GM21717 (cell line): ENCODE data around the gene CDR2L.
"Not testable (repeated sequence)": the region's sequence is repeated elsewhere in the genome, so short reads cannot be mapped to it uniquely, and the experiment has no call there.

Experiments used
- ATAC-seq: cut with Tn5 transposase; IDR thresholded peaks from one replicate; pipeline ENCODE4 v1.9.1; 2021; ENCODE audit warnings: mild to moderate bottlenecking, moderate library complexity; ENCODE audit not compliant: unreplicated experiment

Gene CDR2L

DNA sequence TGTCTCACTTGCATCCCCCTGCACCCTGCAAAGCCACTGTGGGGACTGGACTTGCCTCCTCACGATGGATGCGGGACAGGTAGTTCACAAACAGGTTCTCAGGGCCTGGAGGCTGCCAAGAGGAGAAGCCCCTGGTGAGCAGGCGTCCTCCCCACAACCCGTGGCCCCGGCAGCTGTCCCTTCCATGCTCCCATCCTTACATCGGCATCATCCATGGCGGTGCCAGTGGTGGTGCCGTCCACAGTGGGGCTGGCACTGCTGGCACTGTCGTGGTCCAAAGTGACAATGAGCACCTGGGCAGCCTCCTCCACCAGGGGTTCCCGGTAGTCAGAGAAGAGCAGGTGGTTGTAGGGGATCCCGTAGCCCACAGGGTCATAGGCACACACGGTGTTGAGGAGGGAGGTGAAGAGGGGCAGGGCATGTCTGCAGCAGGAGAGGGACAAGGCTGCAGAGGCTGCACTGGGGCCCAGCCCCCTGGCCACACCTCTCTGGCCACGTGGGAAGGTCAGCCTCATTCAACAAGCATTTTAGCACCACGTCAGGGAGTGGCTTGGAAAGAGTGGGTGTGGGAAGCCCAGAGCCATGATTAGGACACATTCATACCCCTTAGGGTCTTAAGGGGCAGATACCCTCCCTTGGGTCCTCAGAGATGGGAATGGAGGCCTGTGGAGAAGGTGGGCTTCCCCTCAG lies 27.5 kb upstream of the CDR2L start:
- no peak for ATAC-seq

DNA sequence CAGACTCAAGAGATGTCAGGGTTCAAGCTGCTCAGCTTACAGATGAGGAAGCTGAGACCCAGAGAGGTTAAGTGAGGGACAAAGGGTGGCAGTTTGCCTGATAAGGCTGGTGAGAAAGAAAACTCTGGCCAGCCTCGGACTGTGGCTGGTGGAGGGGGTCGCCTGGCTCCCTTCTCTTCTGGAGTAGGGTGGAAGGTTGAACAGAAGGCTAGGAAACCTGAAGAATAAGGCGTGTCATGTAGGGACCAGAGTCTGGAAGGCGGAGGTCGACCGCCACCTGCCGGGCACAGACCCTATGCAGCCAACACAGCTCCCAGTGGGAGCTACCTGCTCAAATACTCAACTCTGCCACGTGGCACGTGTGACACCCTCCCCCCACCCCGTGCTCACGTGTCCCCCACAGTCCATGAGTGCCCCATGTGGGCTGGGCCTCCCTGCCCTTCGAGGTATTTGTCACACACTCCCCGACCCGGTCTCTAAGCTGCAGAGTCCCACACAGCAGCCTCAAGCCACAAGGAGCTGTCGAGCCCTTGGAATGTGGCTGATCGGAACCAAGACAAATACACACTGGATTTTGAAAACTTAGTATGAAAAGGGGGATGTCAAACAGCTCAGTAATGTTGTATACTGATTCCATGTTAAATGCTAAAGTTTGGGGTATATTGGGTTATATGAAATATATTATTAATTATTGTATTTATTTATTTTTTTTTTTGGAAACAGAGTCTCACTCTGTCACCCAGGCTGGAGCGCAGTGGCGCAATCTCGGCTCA lies 26.7 kb upstream of the CDR2L start:
- ATAC-seq, result no peak

- ATAC-seq, result no peak
Observed at GRCh38 chr17:74961657-74962350, 25.6 kb upstream of the CDR2L start.

DNA sequence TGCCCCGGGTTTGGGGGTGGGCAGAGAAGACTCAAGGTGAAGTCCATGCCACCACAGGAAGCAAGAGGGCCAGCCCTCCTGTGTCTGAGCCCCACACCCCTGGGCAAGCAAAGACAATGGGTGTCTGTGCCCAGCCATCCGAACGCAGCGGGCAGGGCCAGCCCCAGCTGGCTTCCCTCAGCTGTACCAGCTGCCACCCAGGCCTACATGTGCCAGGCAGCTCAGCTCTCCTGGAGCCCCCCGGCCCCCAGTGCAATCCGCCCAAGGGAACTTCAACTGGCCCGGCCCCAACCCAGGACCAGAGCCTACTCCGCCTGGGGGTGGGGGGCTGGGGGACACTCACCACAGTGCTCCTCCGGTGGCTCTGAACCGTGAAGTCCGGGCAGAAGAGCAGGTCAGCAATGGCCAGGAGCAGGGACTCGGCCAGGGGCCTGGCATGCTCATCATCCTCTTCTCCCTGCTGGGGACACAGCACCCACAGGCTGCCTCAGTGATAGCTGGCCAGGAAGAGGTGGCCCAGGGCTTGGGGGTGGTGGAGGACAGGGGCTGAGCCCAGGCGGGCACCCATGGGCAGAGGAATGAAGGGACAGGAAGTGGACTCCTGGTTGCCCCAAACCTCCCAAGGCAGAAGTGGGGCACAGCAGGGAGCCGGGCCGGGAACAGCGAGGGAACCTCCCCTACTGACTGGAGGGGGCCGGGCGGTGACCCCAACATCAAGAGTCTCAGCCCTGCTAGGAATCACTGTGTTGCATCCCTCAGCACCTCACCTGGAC lies 24.6 kb upstream of the CDR2L start:
- no peak for ATAC-seq

- no peak for ATAC-seq
Observed at GRCh38 chr17:74963656-74964055, 23.8 kb upstream of the CDR2L start.

GRCh38 chr17:74964246-74964761 lies 23.1 kb upstream of the CDR2L start:
- ATAC-seq, result no peak

DNA sequence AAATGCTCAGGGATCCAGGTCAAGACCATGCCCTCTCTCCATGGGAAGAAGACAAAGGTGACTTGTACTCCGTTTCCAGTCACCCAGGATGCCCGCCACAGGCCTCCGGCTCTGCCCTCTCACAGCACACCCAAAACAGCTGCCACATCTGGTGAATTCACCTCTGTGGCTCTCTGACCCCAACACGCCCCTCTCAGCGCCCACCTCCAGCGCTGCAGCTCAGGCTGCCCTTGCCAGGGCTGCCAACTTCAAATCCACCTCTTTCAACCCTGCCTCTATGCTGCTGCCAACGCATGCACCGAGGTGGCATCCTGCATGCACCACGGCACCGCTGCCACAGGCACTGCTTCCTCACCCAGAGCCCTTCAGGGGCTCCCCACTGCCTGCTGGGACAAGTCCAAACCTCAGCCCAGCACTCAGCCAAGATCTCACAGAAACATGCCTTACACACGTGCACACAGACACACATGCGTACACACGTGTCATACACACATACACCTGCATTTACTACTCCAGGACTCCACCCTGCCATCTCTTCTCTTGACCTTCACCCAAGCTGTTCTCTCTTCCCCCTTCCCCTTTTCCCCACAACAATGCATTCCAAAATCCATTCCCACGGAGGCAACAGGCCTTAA lies 22.3 kb upstream of the CDR2L start:
- ATAC-seq, result no peak

DNA sequence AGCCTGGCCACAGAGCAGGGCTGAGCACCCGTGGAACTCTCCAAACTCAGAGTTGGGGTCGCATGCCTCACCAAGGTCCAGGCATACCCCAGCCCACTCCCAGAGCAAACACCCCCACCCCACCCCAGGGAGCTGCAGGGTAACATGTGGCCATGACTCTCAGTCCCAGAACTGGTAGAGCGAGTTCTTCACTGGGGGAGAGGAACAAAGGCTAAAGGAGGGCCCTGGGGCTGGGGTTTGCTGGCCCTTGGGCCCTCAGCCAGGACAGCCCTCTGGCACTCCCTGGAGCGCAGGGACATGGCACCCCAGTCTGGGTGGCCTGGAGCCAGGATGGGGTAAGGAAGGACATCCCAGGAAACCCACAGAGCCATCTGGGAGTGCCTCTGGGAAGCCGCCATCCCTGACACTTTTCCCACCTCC lies 19.1 kb upstream of the CDR2L start:
- no peak for ATAC-seq

- ATAC-seq, result not testable (repeated sequence)
Observed at GRCh38 chr17:74969501-74969900, 17.9 kb upstream of the CDR2L start.

DNA sequence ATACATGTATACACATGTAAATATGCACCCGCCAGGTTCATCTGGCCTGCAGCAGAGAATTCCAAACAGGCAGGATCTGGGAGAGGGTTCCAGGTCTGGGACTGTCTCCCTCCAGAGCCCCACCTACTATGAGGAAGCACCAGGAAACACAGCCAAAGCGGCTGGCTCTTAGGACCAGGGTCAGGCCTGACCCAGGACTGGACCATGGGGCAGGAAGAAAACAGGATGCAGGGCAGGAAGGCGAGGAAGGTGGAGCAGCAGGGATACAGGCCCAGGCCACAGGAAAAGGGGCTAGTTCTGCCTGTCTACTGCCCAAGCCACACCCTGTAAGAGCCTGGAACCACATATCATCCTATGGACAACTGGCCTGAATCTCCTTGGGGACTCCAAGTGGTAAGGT lies 17.0 kb upstream of the CDR2L start:
- ATAC-seq, result no peak

GRCh38 chr17:74971069-74971841 lies 16.2 kb upstream of the CDR2L start:
- ATAC-seq, result no peak

GRCh38 chr17:74971842-74972106 lies 15.7 kb upstream of the CDR2L start:
- ATAC-seq, result no peak

DNA sequence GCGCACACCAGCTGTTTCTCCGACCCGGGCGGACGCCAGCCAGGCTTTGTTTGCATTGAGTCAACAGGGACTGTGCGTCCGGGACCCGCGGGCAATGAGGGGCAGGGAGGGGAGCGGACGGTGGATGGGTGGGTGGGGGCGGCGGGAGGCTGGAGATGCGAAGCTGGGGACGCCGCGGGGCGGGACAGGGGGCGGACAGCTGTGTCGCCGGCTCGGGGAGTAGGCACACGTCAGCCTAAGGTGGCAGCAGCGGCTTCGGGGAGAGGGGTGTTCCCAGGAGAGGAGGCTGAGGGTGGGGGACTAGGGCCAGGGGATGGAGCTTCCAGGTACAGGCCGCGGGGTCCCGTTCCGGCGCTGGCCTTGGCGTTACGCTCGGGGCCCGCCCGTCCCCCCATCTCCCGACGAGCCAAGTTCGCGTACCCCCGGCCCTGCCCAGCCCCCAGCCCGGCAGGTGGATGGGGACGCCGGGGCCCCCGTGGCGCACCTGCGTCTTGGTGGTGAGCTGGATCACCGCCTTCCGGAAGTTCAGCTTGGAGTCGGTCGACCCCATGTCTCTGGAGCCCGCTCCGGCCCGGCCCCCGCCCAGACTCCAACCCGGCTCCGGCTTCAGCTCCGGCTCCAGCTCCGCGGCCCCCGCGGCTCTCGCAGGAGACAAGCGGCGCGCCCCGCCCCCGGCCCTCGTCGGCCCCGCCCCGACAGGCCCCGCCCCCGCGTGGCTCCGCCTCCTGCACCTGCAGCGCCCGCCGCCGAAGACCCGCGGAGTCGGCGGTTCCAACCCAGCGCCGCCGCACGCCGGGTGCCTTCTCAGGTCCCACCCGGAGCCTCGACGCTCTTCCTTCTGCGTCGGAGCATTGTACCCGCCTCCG lies 15.1 kb upstream of the CDR2L start, which contains the start of gene HID1:
TSS of gene HID1 (minus strand) at position 653 of the 866 bp plus-strand sequence. CDS start at position 550, 103 bp downstream.
- ATAC-seq, result no peak

- no peak for ATAC-seq
Observed at GRCh38 chr17:74972973-74973328, 14.5 kb upstream of the CDR2L start.

DNA sequence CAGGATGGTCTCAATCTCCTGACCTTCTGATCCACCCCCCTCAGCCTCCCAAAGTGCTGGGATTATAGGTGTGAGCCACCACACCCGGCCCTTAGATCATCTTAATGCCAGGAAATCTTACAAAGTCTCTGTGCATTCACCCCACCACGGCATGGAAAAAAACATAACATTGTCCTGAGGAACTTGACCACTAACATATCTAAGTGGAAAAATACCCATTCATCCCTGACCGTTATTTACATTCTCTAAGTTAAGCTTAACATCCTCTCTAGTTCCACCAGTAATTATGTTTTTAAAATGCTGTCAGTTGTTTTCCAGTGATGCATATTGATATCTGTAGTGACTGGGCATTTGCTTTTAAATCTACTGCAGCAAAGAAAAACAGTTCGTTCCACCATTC lies 11.5 kb upstream of the CDR2L start:
- ATAC-seq, result no peak

DNA sequence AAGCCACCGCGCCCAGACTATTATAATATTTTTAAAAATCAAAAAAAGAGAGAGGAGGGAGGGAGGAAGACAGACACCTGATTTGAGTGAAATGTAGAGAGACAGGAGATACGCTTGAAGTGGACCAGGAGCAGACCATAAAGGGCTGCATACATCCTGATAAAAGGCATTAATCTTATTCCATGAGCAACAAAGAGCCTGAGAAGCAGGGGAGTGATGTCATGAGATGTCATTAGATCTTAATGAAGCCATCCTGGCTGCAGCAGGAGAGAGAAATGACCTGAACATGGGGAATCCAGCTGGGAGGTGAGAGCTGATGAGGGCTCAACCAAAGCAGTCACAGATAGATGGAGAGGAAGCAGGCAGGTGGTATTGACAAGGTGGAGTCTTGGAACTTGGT lies 9.6 kb upstream of the CDR2L start:
- no peak for ATAC-seq

GRCh38 chr17:74978240-74978639 lies 9.2 kb upstream of the CDR2L start:
- no peak for ATAC-seq

DNA sequence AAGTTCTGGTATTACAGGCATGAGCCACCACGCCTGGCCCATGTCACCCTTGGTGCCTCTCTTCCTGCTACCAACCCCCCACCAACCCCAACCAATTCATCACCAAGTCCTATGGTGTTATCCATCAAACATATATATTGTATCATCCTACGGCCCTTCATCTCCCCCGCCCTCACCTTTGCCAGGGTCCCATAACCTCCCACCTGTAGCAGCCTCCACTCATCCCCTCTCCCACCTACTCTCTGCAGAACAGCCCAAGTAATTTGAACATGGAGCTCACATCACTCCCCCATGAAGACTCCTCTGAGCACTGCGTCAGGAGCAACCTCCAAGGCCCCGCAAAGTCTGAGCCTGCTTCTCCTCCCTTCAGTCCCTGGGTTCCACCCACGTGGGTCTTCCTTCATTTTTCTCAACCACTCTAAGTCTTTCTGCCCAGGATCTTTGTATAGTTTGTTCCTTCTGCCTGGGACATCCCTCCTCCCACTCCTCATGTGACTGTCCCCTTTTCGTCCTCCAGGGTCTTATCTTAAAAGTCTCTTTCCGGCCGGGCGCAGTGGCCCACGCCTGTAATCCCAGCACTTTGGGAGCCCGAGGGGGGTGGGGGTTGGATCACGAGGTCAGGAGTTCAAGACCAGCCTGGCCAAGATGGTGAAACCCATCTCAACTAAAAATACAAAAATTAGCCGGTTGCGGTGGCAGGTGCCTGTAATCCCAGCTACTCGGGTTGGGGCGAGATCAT lies 7.9 kb upstream of the CDR2L start:
- no peak for ATAC-seq
